ENCODE measurements around the gene LRRC58. TPM values are rescaled to one million over a fixed set of nuclear protein-coding genes. Genes with fewer than 3 reads are reported as not detected.

Gene LRRC58
- total RNA-seq, 1 experiment from 2014 or later, result 34.8 TPM

DNA sequence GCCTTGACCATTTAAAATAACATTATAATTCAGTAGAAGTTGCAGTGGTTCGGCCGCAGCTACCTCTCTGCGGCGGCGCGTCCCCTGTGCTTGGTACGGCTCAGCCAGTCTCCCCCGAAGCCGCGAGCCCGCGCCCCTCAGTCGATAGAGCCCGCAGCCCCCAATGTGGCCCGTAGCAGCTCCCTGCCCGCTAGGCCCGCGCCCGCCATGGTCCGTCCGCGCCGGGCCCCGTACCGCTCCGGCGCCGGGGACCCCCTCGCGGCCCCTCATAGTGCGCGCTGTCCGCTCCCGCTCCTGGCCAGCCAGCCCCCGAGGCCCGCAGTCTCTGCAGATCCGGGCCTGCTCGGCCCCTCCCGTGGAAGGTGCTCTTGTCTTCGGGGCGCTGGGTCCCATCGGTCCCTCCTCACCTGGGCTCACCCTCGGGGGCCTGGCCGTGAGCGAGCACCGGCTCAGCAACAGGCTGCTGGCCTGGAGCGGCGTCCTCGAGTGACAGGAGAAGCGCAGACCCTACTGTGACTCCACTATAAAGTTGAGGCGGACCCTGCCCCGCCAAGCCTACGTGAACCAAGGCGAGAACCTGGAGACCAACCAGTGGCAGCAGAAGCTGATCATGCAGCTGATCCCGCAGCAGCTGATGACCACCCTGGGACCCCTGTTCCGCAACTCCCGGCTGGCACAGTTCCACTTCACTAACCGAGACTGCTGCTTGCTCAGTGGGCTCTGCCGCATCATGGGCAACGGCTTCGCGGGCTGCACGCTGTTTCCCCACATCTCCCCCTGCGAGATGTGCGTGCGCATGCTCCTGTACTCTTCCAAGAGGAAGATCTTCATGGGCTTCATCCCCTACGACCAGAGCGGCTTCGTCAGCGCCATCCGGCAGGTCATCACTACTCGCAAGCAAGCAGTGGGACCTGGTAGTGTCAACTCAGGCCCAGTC is 42.4 kb downstream of the LRRC58 start:
- peak overlapping the region; percentile 51 for H3K27ac ChIP-seq (ENCODE audit: low read depth, low read length)
- DNase-seq (ENCODE audit: low read depth, low spot score) (no peak), ATAC-seq (peak; percentile 33)
- no peaks in the 10 kb centered on the region for H4K20me1 ChIP-seq (ENCODE audit: insufficient read depth)
- H3K9me3 ChIP-seq (ENCODE audit: control insufficient read depth in 1 of 2, insufficient read depth in 1 of 2, low read depth in 1 of 2, low read length in 2 of 2), result no peaks in the 10 kb centered on the region
- H2AFZ ChIP-seq (ENCODE audit: low read depth, low read length, poor library complexity, severe bottlenecking), result no peak overlapping the region
- no peaks in the 10 kb centered on the region for H3K79me2 ChIP-seq (ENCODE audit: insufficient read depth, low read length)
- ChIA-PET CTCF (no interaction called here), POLR2A (interaction anchor here (0.7 to 1.2 kb wide), 4 partner anchors 8 to 31 kb away, joined by 3 to 4 read pairs (median 3); no protein-coding TSS in a partner anchor), RAD21 (ENCODE audit: low non-redundant PET in 1 of 2, low total read pairs in 2 of 2, uncharacterized antibody in 2 of 2, unreplicated experiment in 2 of 2) (interaction anchor here (0.6 to 0.7 kb wide), 2 partner anchors 15 to 33 kb away, joined by 3 to 4 read pairs; no protein-coding TSS in a partner anchor)
- H3K36me3 ChIP-seq (ENCODE audit: control insufficient read depth in 1 of 2, insufficient read depth in 2 of 2, low read length in 2 of 2), result no peaks in the 10 kb centered on the region
- peak overlapping the region in 1 of 2 experiments; percentile 18; a peak in 1 of 4 replicates for H3K4me3 ChIP-seq (replicated peaks in 1 of 2; ENCODE audit: low read depth in 1 of 2, low read length in 2 of 2)
- no peaks in the 10 kb centered on the region for H3K9me2 ChIP-seq (ENCODE audit: insufficient read depth)
- peak overlapping the region; percentile 72 for H3K4me2 ChIP-seq (ENCODE audit: low read length)
- TF ChIP-seq FOSL1 (IDR thresholded peaks at IDR 0.05; ENCODE audit: low read depth) (no peak), EGR1 (IDR thresholded peaks at IDR 0.05; ENCODE audit: low read depth) (no peak), TCF7L2 (IDR thresholded peaks at IDR 0.05; ENCODE audit: borderline replicate concordance, extremely low read depth, insufficient read depth, insufficient read length) (no peak)
- intact Hi-C loops (cut with micrococcal nuclease), result no loop called here
- peaks cover 10 to 25% of the 10 kb centered on the region in 2 experiments for H3K4me1 ChIP-seq (ENCODE audit: control insufficient read depth in 1 of 2, insufficient read depth in 2 of 2, low read length in 2 of 2)
- H3K27me3 ChIP-seq (ENCODE audit: insufficient read depth, low read length), result no peaks in the 10 kb centered on the region
- H3K9ac ChIP-seq (ENCODE audit: low read length), result peak overlapping the region; percentile 30
- no TSS peak for BruUV-seq (replicated peaks)

DNA sequence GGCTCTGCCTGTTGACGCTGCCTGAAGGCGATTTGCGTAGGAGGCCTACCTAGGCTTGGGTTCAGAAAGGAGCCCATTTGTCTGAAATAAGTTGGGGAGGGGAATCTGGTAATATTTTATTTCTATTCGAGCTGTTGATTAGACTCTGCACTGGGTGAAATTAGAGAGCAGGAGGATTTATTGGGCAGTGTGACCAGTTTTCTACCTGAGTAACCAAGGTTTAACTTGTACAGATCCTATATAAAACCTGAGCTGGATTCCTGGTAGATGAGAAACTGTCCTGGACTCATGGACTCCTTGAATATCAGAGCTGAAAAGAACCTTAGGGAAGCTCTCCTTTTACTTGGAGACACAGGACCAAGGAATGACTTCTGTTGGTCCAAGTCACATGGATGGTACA is 44.5 kb downstream of the LRRC58 start:
- no peaks in the 10 kb centered on the region for H3K9me2 ChIP-seq (ENCODE audit: insufficient read depth)
- H3K9ac ChIP-seq (ENCODE audit: low read length), result no peak overlapping the region
- ChIA-PET CTCF (interaction anchor here (0.8 kb wide), 1 partner anchor 9 kb away, joined by 5 read pairs; no protein-coding TSS in a partner anchor), POLR2A (interaction anchor here (1.4 kb wide), 2 partner anchors 8 to 46 kb away, joined by 4 to 7 read pairs; no protein-coding TSS in a partner anchor), RAD21 (ENCODE audit: low non-redundant PET in 1 of 2, low total read pairs in 2 of 2, uncharacterized antibody in 2 of 2, unreplicated experiment in 2 of 2) (no interaction called here)
- no peaks in the 10 kb centered on the region for H3K27me3 ChIP-seq (ENCODE audit: insufficient read depth, low read length)
- intact Hi-C loops (cut with micrococcal nuclease), result no loop called here
- H3K36me3 ChIP-seq (ENCODE audit: control insufficient read depth in 1 of 2, insufficient read depth in 2 of 2, low read length in 2 of 2), result no peaks in the 10 kb centered on the region
- DNase-seq (ENCODE audit: low read depth, low spot score) (no peak), ATAC-seq (no peak)
- H4K20me1 ChIP-seq (ENCODE audit: insufficient read depth), result no peaks in the 10 kb centered on the region
- no peaks in the 10 kb centered on the region for H3K79me2 ChIP-seq (ENCODE audit: insufficient read depth, low read length)
- H3K4me1 ChIP-seq (ENCODE audit: control insufficient read depth in 1 of 2, insufficient read depth in 2 of 2, low read length in 2 of 2), result peaks cover 10 to 25% of the 10 kb centered on the region in 2 experiments
- no peak for TF ChIP-seq SP1 (IDR thresholded peaks at IDR 0.05; ENCODE audit: low read depth)
- no peak for TF ChIP-seq ZNF274 (IDR thresholded peaks at IDR 0.05; ENCODE audit: low read depth, low read length)
- TF ChIP-seq TCF7L2 (IDR thresholded peaks at IDR 0.05; ENCODE audit: borderline replicate concordance, extremely low read depth, insufficient read depth, insufficient read length), result no peak
- no peak for TF ChIP-seq ATF3 (IDR thresholded peaks at IDR 0.05)
- no peak for TF ChIP-seq EZH2phosphoT487 (IDR thresholded peaks at IDR 0.05; ENCODE audit: borderline replicate concordance)
- TF ChIP-seq EGR1 (IDR thresholded peaks at IDR 0.05; ENCODE audit: low read depth), result no peak
- no peak for TF ChIP-seq CEBPB (IDR thresholded peaks at IDR 0.05; ENCODE audit: low read depth)
- TF ChIP-seq CTCF (IDR thresholded peaks at IDR 0.05 in 2 of 3, conservative IDR thresholded peaks at IDR 0.05 in 1 of 3; ENCODE audit: borderline replicate concordance in 1 of 3, insufficient read depth in 1 of 3, low read depth in 2 of 3, low read length in 2 of 3), result no peak
- TF ChIP-seq SRF (IDR thresholded peaks at IDR 0.05; ENCODE audit: low read depth), result no peak
- H3K27ac ChIP-seq (ENCODE audit: low read depth, low read length), result no peak overlapping the region
- BruUV-seq (replicated peaks), result no TSS peak
- no peaks in the 10 kb centered on the region for H3K9me3 ChIP-seq (ENCODE audit: control insufficient read depth in 1 of 2, insufficient read depth in 1 of 2, low read depth in 1 of 2, low read length in 2 of 2)
- H3K4me3 ChIP-seq (replicated peaks in 1 of 2; ENCODE audit: low read depth in 1 of 2, low read length in 2 of 2), result no peak overlapping the region
- H2AFZ ChIP-seq (ENCODE audit: low read depth, low read length, poor library complexity, severe bottlenecking), result no peak overlapping the region
- no peak overlapping the region for H3K4me2 ChIP-seq (ENCODE audit: low read length)

Data from HCT116 (cell line).